SK-N-MC (cell line): ENCODE measurements around the gene ADAM15.

ENCODE experiments used
- EZH2 ChIP-seq: fragments of 200-600 bp; sonication (generic); IDR thresholded peaks from one replicate; pipeline ENCODE4 v1.6.1; 2017; ENCODE audit warnings: antibody characterized with exemption
- POLR2AphosphoS5 ChIP-seq: IDR thresholded peaks from 2 replicates; pipeline ENCODE4 v1.6.1; 2012; ENCODE audit warnings: mild to moderate bottlenecking, low read depth, low read length, borderline replicate concordance

DNA sequence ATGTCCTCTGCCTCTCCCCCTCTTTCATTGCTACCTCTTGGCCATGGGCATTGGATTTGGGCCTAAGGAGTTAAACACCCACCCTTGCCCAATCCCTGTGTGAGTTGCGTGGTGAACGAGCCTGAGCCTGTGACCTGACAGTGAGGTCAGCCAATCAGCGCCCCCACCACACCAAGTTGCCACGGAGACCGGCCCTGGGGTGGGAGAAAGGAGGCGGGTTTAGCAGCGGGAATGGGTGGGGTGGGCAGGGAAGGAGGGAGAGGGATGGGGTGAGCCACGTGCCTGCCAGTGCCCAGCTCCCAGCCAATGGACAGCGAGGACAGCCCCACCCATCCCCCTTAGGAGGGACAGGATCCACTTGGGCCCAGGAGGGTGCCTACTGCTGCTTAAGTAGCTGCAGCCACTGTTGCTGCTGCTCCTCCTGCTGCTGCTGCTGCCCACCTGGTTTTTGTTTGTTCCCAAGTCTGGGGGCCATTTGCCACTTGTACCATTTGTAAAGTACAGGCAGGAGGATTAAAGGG, 39.0 kb upstream of the ADAM15 start:
- no peak for TF ChIP-seq EZH2
- 0 out of 2 replicates have a peak, but pooled peaks have one; percentile 12 for TF ChIP-seq POLR2AphosphoS5
